ENCODE measurements around the gene MAP7. TPM values are rescaled to one million over a fixed set of nuclear protein-coding genes. Genes with fewer than 3 reads are reported as not detected.

MAP7 gene
- total and polyA plus RNA-seq, 2 experiments from 2014 or later, result 44.7 to 49.2 TPM

- Mint-ChIP-seq H3K27ac (no peak overlapping the region), H3K4me3 (no peak overlapping the region), H3K4me1 (peaks cover 60% of the 10 kb centered on the region), H3K27me3 (ENCODE audit: insufficient read depth, low read depth, poor library complexity) (peaks cover 10% of the 10 kb centered on the region), H3K36me3 (ENCODE audit: low read depth) (no peaks in the 10 kb centered on the region), H3K9me3 (no peaks in the 10 kb centered on the region)
- Histone ChIP-seq H3F3A (replicated peaks; ENCODE audit: low read depth) (no peaks in the 10 kb centered on the region; the same call in 1 of the 2 replicates), H3K4me3 (no peak overlapping the region), H3K4me2 (no peak overlapping the region), H4K20me1 (replicated peaks; ENCODE audit: insufficient read depth) (peaks cover 7% of the 10 kb centered on the region; the same call in 1 of the 2 replicates), H3K9me2 (ENCODE audit: insufficient read depth) (no peaks in the 10 kb centered on the region; the same call in 1 of the 2 replicates), H3K79me2 (replicated peaks; ENCODE audit: insufficient read depth) (peaks cover 97% of the 10 kb centered on the region), H3K27me3 (ENCODE audit: insufficient read depth) (no peaks in the 10 kb centered on the region), H3K36me3 (ENCODE audit: insufficient read depth) (no peaks in the 10 kb centered on the region), H2AFZ (no peak overlapping the region), H3K27ac (ENCODE audit: low read depth) (no peak overlapping the region), H3K4me1 (ENCODE audit: insufficient read depth) (peaks cover 60% of the 10 kb centered on the region)
- no peak for TF ChIP-seq CREB1 (CRISPR knock-in tag; IDR thresholded peaks at IDR 0.05; ENCODE audit: low read depth)
- no peak for TF ChIP-seq ZNF331 (CRISPR knock-in tag; IDR thresholded peaks at IDR 0.05; ENCODE audit: low read depth)
- TF ChIP-seq EZH2phosphoT487 (IDR thresholded peaks at IDR 0.05; ENCODE audit: unreplicated experiment), result no peak
- TF ChIP-seq EZH2 (IDR thresholded peaks at IDR 0.05; ENCODE audit: low read depth, unreplicated experiment), result no peak
- no peak for TF ChIP-seq POLR2AphosphoS5 (IDR thresholded peaks at IDR 0.05; ENCODE audit: low read depth)
- no peak for TF ChIP-seq ZNF114 (CRISPR knock-in tag; IDR thresholded peaks at IDR 0.05)
- no peak for TF ChIP-seq JUNB (IDR thresholded peaks at IDR 0.05; ENCODE audit: unreplicated experiment)
- no peak for TF ChIP-seq REST (IDR thresholded peaks at IDR 0.05; ENCODE audit: unreplicated experiment)
- TF ChIP-seq ETS1 (IDR thresholded peaks at IDR 0.05), result no peak
- no peak for TF ChIP-seq NANOG (IDR thresholded peaks at IDR 0.05; ENCODE audit: borderline replicate concordance)
- no peak for TF ChIP-seq CTCF (conservative IDR thresholded peaks at IDR 0.05; ENCODE audit: low read depth in 2 of 2)
- no peak for TF ChIP-seq ZNF462 (CRISPR knock-in tag; IDR thresholded peaks at IDR 0.05)
- TF ChIP-seq STAT1 (IDR thresholded peaks at IDR 0.05; ENCODE audit: unreplicated experiment), result no peak
- DNase-seq (ENCODE audit: low spot score) (no peak), ATAC-seq (no peak)
Observed at GRCh38 chr6:136523196-136523595, 27.0 kb downstream of the MAP7 start.
